NT2/D1 (cell line): ENCODE results near the gene C2CD3.

Experiments used
- YY1 ChIP-seq: IDR thresholded peaks from 2 replicates; pipeline ENCODE4 v1.6.1; 2011; ENCODE audit not compliant: insufficient read length, insufficient read depth
- ZNF274 ChIP-seq: IDR thresholded peaks from 2 replicates; pipeline ENCODE4 v1.6.1; 2011; ENCODE audit warnings: mild to moderate bottlenecking, low read depth, low read length

GRCh38 chr11:73982990-73983740, 187.6 kb downstream of the C2CD3 start:
- no peak for TF ChIP-seq ZNF274
- TF ChIP-seq YY1, result no peak
